NB4 (cell line): ENCODE measurements around the gene LAIR1.

Source experiments
- DNase-seq: peaks from one replicate; pipeline ENCODE4 v3.0.0; 2010; ENCODE audit warnings: low read depth
- H3K4me3 ChIP-seq: one replicate; pipeline ENCODE4 v1.5.1; 2011; ENCODE audit warnings: mild to moderate bottlenecking, low read depth, low read length, moderate library complexity
- MYC ChIP-seq: IDR thresholded peaks from 2 replicates; pipeline ENCODE4 v1.6.1; 2011; ENCODE audit warnings: low read depth, low read length
- POLR2A ChIP-seq: IDR thresholded peaks from 2 replicates; pipeline ENCODE4 v1.6.1; 2011; ENCODE audit warnings: mild to moderate bottlenecking; ENCODE audit not compliant: insufficient read length; ENCODE audit errors: extremely low read depth
- TF ChIP-seq, protein P1 (sequence below): IDR thresholded peaks from one replicate; pipeline ENCODE4 v1.5.1; 2012; ENCODE audit warnings: low read depth, low read length
- TF ChIP-seq, protein P2 (sequence below): IDR thresholded peaks from 2 replicates; pipeline ENCODE4 v1.6.1; 2011; ENCODE audit warnings: low read depth, low read length

LAIR1 gene

DNA sequence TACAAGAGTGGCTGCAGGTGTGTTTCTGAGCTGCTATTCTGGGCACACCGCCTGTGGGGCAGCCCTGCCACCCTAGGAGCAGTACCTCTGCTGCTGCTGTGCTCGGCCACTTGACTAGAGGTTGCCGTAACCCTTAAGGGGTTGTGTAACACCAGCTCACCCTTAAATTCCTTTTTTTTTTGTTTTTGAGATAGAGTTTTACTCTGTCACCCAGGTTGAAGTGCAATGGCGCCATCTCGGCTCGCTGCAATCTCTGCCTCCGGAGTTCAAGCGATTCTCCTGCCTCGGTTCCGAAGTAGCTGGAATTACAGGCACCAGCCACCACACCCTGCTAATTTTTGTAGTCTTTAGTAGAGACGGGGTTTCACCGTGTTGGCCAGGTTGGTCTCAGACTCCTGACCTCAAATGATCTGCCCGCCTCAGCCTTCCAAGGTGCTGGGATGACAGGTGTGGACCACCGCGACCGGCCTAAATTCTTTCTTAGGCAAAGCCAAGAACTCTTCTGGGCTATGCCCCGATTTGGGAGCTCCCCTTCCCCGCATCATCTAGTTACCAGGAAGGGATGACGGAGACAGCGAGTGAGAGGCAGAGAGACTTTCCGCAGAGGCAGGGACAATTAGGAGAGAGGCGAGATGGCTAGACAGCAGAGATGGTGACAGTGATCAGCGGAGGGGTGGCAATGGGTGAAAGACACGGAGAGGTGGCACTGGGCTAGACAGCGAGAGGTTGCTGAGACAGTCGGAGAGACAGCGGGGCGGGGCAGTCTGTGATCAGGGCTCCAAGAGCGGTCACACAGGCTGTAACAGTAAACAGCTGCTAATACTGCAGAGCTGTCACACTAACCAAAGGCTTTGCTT is 47.4 kb downstream of the LAIR1 start:
- no peak overlapping the region for H3K4me3 ChIP-seq
- TF ChIP-seq, protein P1, sequence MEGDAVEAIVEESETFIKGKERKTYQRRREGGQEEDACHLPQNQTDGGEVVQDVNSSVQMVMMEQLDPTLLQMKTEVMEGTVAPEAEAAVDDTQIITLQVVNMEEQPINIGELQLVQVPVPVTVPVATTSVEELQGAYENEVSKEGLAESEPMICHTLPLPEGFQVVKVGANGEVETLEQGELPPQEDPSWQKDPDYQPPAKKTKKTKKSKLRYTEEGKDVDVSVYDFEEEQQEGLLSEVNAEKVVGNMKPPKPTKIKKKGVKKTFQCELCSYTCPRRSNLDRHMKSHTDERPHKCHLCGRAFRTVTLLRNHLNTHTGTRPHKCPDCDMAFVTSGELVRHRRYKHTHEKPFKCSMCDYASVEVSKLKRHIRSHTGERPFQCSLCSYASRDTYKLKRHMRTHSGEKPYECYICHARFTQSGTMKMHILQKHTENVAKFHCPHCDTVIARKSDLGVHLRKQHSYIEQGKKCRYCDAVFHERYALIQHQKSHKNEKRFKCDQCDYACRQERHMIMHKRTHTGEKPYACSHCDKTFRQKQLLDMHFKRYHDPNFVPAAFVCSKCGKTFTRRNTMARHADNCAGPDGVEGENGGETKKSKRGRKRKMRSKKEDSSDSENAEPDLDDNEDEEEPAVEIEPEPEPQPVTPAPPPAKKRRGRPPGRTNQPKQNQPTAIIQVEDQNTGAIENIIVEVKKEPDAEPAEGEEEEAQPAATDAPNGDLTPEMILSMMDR, result no peak
- TF ChIP-seq MYC (no peak), POLR2A (no peak)
- TF ChIP-seq, protein P2, sequence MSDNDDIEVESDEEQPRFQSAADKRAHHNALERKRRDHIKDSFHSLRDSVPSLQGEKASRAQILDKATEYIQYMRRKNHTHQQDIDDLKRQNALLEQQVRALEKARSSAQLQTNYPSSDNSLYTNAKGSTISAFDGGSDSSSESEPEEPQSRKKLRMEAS, result no peak
- no peak for DNase-seq

DNA sequence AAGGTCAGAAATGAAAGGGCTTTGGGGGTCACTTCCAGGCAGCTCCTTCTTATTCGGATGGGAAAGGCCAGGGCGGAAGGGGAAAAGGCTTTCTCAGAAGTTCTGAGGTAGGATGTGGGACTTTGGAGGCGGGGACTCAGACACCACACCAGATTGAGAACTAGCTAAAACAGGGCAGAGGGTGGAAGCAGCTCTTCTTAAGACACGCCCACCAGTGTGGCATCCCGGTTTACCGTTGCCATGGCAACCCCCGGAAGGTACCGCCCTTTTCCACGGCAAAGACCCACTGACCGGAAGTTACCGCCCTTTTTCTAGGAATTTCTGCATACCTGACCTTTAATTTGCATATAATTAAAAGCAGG is 48.0 kb downstream of the LAIR1 start:
- no peak for TF ChIP-seq POLR2A
- TF ChIP-seq MYC, result no peak
- TF ChIP-seq, protein P1, result no peak
- TF ChIP-seq, protein P2, result no peak
- H3K4me3 ChIP-seq, result no peak overlapping the region
- DNase-seq, result no peak

DNA sequence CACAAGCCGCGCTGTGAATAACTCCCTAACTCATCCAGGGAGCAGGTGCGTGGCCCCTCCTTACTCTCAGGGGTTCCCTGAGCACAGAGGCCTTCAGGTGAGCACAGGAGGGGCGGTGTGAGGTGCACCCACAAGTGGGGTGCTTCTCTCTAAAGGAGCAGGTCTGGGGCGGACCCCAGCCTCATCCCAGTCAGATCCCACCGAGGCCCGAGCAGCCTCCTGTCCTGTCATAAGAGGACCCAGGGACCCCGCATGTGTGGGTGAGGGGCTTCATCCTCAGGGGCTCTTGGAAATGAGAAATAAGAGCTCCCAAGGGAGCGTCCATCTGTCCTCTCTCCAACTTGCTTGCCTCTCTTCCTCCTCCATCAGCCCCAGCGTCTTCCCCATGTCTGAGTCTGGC is 48.8 kb downstream of the LAIR1 start:
- H3K4me3 ChIP-seq, result no peak overlapping the region
- TF ChIP-seq, protein P1, result no peak
- TF ChIP-seq, protein P2, result no peak
- TF ChIP-seq POLR2A, result no peak
- no peak for TF ChIP-seq MYC

DNA sequence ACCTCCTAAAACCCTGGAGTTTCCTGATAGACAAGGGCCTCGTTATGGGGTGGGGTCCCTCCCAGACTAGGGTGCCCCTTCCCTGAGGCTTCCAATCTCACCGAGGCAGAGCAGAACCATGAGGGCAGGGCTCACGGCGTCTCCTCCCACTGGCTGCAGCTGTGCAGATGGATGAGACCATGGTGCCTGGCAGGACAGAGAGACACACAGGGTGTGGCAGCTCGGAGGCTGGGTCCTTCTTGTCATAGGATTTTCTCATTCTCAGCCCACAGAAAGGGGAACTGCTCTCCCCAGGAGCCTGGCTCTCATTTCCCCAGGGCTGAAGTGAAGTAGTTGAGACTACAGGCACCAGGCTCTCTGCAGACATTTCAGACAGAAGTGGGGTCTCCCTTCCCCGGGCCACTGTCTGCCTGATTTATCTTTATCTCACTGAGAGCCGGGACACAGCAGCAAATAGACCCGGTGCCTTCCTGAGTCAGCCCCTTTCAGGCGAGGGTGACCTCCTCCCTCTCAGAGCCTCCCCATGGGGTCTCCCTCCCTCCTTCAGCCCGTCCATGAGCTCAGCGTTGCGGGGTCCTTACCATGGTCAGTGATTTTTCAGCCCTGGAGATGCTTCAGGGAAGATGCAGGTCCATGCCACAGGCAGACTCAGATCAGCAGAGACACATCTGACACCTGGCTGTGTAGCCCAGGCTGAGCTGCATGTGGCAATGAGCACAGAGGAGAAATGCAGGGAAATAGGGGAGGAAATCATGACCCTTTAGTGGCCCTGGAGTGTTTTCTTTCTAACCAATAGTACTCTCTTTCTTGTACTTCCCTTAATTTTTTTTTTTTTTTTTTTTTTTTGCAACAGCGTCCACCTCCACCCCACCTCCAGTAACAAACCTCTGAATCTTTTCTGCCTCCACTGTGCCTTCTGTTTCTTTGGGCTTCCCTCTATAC is 52.0 kb downstream of the LAIR1 start, which contains the start of gene LILRA5:
LILRA5 (minus strand) TSS at position 731 of the 942 bp plus-strand sequence; CDS start at position 584, 147 bp downstream.
- DNase-seq, result peak; percentile 68
- H3K4me3 ChIP-seq, result no peak within 1 kb of the TSS
- TF ChIP-seq, protein P2, result no peak
- TF ChIP-seq MYC (no peak), POLR2A (no peak)
- TF ChIP-seq, protein P1, result no peak

More for the DNA sequence above, 48.8 kb downstream of the LAIR1 start:
- DNase-seq, result no peak

DNA sequence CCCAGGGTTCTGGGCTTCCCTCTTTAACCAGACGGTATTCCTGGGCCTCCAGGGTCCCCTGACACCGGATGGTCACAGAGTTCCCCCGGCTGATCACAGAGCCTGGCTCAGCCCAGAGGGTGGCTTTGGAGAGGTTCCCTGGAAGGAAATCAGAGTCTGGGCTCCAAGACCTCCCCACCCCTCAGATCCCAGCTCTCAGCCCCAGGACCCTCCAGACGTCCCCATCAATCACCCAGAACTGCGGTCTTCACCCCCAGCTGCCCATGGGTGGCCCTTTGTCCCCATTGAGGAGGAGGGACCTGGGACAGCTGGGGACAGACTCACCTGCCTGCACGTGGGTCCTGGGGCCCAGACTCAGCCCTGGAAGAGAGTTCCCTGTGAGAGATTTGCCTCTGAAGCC is 52.7 kb downstream of the LAIR1 start:
- H3K4me3 ChIP-seq, result no peak overlapping the region
- no peak for DNase-seq
- TF ChIP-seq POLR2A, result no peak
- no peak for TF ChIP-seq MYC
- TF ChIP-seq, protein P2, result no peak
- TF ChIP-seq, protein P1, result no peak
